ENCODE measurements around the gene LHX2. TPM values are rescaled to one million over a fixed set of nuclear protein-coding genes. Genes with fewer than 3 reads are reported as not detected.

The LHX2 gene
- total and polyA plus RNA-seq, 8 donors = 0.18 TPM; not detected in 7

DNA sequence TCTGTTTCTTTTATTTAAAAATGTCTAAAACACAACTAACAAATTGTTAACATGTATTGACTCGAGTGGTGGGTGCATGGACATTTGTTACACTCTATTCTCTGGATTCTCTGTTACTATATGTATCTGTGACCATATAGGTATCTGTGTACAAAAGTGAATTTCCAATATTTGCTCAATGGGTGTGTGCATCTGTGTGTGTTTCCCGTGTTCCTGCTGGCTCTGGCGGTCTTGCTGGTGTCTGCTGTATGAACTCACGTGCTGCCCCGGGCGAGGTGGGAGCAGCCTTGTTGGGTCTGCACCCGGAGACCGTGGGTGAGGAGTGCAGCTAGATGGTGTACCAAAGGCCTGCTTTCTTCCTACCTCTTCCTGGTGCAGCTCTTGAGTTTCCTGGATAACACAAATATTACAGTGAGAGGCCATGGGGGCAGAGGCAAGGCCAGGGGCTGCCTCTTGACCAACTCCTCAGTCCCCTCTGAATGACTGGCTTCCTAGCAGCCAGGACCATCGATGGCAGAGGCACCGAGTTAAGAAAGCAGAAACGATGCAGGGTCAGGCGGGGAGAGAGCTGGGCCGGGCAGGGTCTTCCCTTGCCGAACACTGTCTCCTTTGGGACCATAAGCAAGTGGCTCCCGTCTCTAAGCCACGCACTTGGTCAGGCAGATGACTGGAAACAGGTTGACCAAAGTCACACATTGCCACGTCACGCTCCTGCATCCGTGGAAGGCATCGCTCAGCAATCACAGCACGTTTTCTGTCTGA is 49.5 kb downstream of the LHX2 start:
- no peak for TF ChIP-seq POLR2AphosphoS5 (IDR thresholded peaks at IDR 0.05)
- TF ChIP-seq POLR2A (IDR thresholded peaks at IDR 0.05) = no peak
- TF ChIP-seq, protein P1, sequence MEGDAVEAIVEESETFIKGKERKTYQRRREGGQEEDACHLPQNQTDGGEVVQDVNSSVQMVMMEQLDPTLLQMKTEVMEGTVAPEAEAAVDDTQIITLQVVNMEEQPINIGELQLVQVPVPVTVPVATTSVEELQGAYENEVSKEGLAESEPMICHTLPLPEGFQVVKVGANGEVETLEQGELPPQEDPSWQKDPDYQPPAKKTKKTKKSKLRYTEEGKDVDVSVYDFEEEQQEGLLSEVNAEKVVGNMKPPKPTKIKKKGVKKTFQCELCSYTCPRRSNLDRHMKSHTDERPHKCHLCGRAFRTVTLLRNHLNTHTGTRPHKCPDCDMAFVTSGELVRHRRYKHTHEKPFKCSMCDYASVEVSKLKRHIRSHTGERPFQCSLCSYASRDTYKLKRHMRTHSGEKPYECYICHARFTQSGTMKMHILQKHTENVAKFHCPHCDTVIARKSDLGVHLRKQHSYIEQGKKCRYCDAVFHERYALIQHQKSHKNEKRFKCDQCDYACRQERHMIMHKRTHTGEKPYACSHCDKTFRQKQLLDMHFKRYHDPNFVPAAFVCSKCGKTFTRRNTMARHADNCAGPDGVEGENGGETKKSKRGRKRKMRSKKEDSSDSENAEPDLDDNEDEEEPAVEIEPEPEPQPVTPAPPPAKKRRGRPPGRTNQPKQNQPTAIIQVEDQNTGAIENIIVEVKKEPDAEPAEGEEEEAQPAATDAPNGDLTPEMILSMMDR (IDR thresholded peaks at IDR 0.05) = no peak
- no peak for TF ChIP-seq EP300 (IDR thresholded peaks at IDR 0.05)
- H3K36me3 ChIP-seq = no peaks in the 10 kb centered on the region
- no peak overlapping the region for H3K4me3 ChIP-seq
- no peaks in the 10 kb centered on the region for H3K9me3 ChIP-seq
- intact Hi-C loops (cut with DNase I; ENCODE audit: low total_unique reads) = no loop called here
- 61 to 72% (median 64%) methylated on average over 19 to 21 of the region's 21 CpGs for WGBS, 5 donors
- DNase-seq = peak in 1 of 2 donors; percentile 25
- H3K27ac ChIP-seq = no peak overlapping the region
- H3K4me1 ChIP-seq = no peaks in the 10 kb centered on the region
- peaks cover 0 to 62% (median 0%) of the 10 kb centered on the region in 3 donors for H3K27me3 ChIP-seq

DNA sequence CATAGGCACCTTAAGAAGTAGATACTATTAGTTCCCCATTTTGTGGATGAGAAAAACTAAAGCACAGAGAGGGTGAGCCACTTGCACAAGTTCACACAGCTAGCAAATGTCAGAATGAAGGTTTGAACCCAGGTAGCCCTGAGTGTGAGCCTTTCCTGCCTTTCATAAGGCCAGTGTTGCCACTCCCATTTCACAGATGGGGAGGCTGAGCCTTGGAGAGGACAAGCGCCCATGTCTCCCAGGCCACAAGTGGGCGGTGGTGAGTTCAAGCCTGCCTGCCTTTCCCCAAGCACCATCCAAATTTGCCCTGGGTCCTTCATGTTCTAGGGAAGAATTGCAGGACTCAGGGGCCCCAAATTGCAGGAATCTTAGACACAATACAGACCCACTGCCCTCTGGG is 50.6 kb downstream of the LHX2 start:
- no peak for TF ChIP-seq POLR2AphosphoS5 (IDR thresholded peaks at IDR 0.05)
- no peak for TF ChIP-seq POLR2A (IDR thresholded peaks at IDR 0.05)
- TF ChIP-seq, protein P1 (IDR thresholded peaks at IDR 0.05) = no peak
- TF ChIP-seq EP300 (IDR thresholded peaks at IDR 0.05) = no peak
- WGBS, 5 donors = 86 to 98% (median 90%) methylated on average over 2 of the region's 2 CpGs
- H3K4me3 ChIP-seq = no peak overlapping the region
- peaks cover 0 to 56% (median 0%) of the 10 kb centered on the region in 3 donors for H3K27me3 ChIP-seq
- no peak for DNase-seq
- H3K9me3 ChIP-seq = no peaks in the 10 kb centered on the region
- no peaks in the 10 kb centered on the region for H3K36me3 ChIP-seq
- no peak overlapping the region for H3K27ac ChIP-seq
- no peaks in the 10 kb centered on the region for H3K4me1 ChIP-seq
- intact Hi-C loops (cut with DNase I; ENCODE audit: low total_unique reads) = no loop called here

DNA sequence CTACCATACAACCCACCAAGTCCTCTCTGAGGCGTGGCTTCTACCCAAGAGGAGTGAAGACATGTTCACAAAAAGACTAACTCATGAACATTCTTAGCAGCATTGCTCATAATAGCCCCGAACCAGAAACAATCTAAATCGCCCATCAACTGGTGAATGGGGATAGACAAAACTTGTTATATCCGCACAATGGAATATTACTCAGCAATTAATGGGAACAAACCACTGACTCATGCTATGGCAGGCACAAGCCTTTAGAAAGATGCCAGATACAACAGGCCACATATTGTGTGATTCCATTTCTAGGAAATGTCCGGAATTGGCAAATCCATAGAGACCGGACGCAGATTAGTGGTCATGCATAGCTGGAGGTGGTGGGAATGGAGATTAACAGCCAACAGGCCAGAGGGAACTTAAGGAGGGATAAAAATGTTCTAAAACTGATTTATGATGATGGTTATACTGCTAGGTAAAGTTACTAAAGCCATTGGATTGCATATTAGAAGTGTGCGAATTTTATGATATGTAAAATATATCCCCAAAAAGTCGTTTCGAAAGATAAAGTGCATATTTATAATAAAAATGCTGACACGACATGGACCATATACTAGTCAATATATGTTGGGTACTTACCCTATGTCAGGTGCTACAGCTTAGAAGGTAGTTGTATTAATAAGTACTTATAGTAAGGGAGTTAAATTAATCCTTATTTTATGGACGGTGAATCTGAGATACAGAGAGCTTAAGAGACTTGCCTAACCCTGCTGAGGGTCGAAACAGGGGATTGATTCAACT is 55.4 kb downstream of the LHX2 start:
- Histone ChIP-seq H3K4me1 (no peaks in the 10 kb centered on the region), H3K27me3 (peaks cover 0 to 44% (median 0%) of the 10 kb centered on the region in 3 donors), H3K27ac (no peak overlapping the region), H3K36me3 (no peaks in the 10 kb centered on the region), H3K9me3 (peaks cover 0 to 16% (median 7%) of the 10 kb centered on the region in 4 donors), H3K4me3 (no peak overlapping the region)
- 88 to 94% (median 90%) methylated on average over 13 of the region's 13 CpGs for WGBS, 5 donors
- no peak for DNase-seq
- intact Hi-C loops (cut with DNase I; ENCODE audit: low total_unique reads) = no loop called here
- no peak for TF ChIP-seq EP300 (IDR thresholded peaks at IDR 0.05)
- TF ChIP-seq, protein P1 (IDR thresholded peaks at IDR 0.05) = no peak
- TF ChIP-seq POLR2AphosphoS5 (IDR thresholded peaks at IDR 0.05) = no peak
- TF ChIP-seq POLR2A (IDR thresholded peaks at IDR 0.05) = no peak

DNA sequence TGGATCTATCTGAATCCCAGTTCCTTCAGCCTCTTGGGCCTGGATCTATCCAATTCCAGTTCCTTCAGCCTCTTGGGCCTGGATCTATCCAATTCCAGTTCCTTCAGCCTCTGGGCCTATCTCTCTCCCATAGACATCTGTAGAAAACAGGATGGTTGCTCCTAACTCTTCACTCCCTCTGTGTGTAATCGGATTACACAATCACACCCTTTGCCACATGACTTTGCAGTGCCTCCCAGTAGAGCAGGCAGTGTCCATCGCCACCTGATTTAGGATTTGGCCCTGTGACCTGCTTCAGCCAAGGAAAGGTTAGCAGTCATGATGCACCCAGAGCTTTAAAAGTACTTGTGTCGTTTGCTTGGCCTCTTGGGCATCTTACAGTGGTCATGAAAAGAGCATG is 56.7 kb downstream of the LHX2 start:
- Histone ChIP-seq H3K9me3 (peaks cover 0 to 16% (median 7%) of the 10 kb centered on the region in 4 donors), H3K4me3 (no peak overlapping the region), H3K27me3 (peaks cover 0 to 38% (median 0%) of the 10 kb centered on the region in 3 donors), H3K36me3 (no peaks in the 10 kb centered on the region), H3K27ac (no peak overlapping the region), H3K4me1 (no peaks in the 10 kb centered on the region)
- 81 to 100% (median 89%) methylated on average over 3 of the region's 3 CpGs for WGBS, 5 donors
- no peak for DNase-seq
- intact Hi-C loops (cut with DNase I; ENCODE audit: low total_unique reads) = no loop called here
- no peak for TF ChIP-seq POLR2A (IDR thresholded peaks at IDR 0.05)
- TF ChIP-seq POLR2AphosphoS5 (IDR thresholded peaks at IDR 0.05) = no peak
- TF ChIP-seq EP300 (IDR thresholded peaks at IDR 0.05) = no peak
- TF ChIP-seq, protein P1 (IDR thresholded peaks at IDR 0.05) = no peak
